HepG2 (cell line): ENCODE measurements around the gene EBP.

Source experiments
- AGO2 ChIP-seq: fragments of 200-400 bp; formaldehyde crosslinking; optimal IDR thresholded peaks from 2 replicates; pipeline ENCODE3; 2017; ENCODE audit warnings: mild to moderate bottlenecking, low read depth, low read length, moderate library complexity
- CTCF ChIP-seq: sonication (generic); formaldehyde crosslinking; IDR thresholded peaks from 2 replicates; pipeline ENCODE4 v1.5.0; 2020; ENCODE audit warnings: mild to moderate bottlenecking, missing genetic modification reagents, moderate library complexity
- HMGXB4 ChIP-seq, 2 experiments: sonication (generic) in 1 of 2; formaldehyde crosslinking in 1 of 2; IDR thresholded peaks; 2 replicates each; pipeline versions ENCODE4 v1.4.0 to v1.6.1; 2018 to 2020; ENCODE audit warnings: missing genetic modification reagents in 2 of 2, borderline replicate concordance in 1 of 2, low read depth in 1 of 2, mild to moderate bottlenecking in 1 of 2, missing biosample characterization in 1 of 2
- KAT7 ChIP-seq: IDR thresholded peaks from 2 replicates; pipeline ENCODE4 v1.6.1; 2018; ENCODE audit warnings: borderline replicate concordance, missing compliant biosample characterization
- KLF16 ChIP-seq, 2 experiments: sonication (generic) in 1 of 2; formaldehyde crosslinking in 1 of 2; IDR thresholded peaks; 2 replicates each; pipeline versions ENCODE4 v1.6.1 to v1.8.0; 2016 to 2023; ENCODE audit warnings: missing genetic modification reagents in 2 of 2, missing compliant biosample characterization in 1 of 2
- POLR2A ChIP-seq, 2 experiments: IDR thresholded peaks; 2 replicates each; pipeline ENCODE4 v1.6.1; 2011; ENCODE audit warnings: low read depth in 2 of 2, low read length in 2 of 2, mild to moderate bottlenecking in 1 of 2, moderate library complexity in 1 of 2; ENCODE audit not compliant: insufficient read depth in 1 of 2
- TARDBP ChIP-seq: sonication (generic); formaldehyde crosslinking; IDR thresholded peaks from 2 replicates; pipeline ENCODE4 v1.8.0; 2022; ENCODE audit warnings: mild to moderate bottlenecking, missing genetic modification reagents
- TF ChIP-seq, protein P1 (sequence below): IDR thresholded peaks from 2 replicates; pipeline ENCODE4 v1.6.1; 2016
- TF ChIP-seq, protein P2 (sequence below): sonication (generic); formaldehyde crosslinking; conservative IDR thresholded peaks from 2 replicates; pipeline ENCODE4 v1.8.0; 2022; ENCODE audit warnings: mild to moderate bottlenecking, moderate library complexity, missing genetic modification reagents
- TF ChIP-seq, protein P3 (sequence below): sonication (generic); formaldehyde crosslinking; IDR thresholded peaks from 2 replicates; pipeline ENCODE4 v1.9.0; 2021; ENCODE audit warnings: missing genetic modification reagents, mild to moderate bottlenecking, borderline replicate concordance

GRCh38 chrX:48474127-48474526 is 47.5 kb upstream of the EBP start:
- TF ChIP-seq KLF16 (CRISPR knock-in tag; IDR thresholded peaks at IDR 0.05) (no peak), CTCF (CRISPR knock-in tag) (peak; percentile 40), AGO2 (no peak), KAT7 (CRISPR knock-in tag) (no peak), HMGXB4 (CRISPR knock-in tag; IDR thresholded peaks at IDR 0.05; ENCODE audit: borderline replicate concordance in 1 of 2, low read depth in 1 of 2) (no peak), POLR2A (IDR thresholded peaks at IDR 0.05; ENCODE audit: insufficient read depth in 1 of 2, low read depth in 2 of 2, low read length in 2 of 2) (no peak), TARDBP (CRISPR knock-in tag) (no peak)
- TF ChIP-seq, protein P1, sequence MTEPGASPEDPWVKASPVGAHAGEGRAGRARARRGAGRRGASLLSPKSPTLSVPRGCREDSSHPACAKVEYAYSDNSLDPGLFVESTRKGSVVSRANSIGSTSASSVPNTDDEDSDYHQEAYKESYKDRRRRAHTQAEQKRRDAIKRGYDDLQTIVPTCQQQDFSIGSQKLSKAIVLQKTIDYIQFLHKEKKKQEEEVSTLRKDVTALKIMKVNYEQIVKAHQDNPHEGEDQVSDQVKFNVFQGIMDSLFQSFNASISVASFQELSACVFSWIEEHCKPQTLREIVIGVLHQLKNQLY: no peak
- TF ChIP-seq, protein P2, sequence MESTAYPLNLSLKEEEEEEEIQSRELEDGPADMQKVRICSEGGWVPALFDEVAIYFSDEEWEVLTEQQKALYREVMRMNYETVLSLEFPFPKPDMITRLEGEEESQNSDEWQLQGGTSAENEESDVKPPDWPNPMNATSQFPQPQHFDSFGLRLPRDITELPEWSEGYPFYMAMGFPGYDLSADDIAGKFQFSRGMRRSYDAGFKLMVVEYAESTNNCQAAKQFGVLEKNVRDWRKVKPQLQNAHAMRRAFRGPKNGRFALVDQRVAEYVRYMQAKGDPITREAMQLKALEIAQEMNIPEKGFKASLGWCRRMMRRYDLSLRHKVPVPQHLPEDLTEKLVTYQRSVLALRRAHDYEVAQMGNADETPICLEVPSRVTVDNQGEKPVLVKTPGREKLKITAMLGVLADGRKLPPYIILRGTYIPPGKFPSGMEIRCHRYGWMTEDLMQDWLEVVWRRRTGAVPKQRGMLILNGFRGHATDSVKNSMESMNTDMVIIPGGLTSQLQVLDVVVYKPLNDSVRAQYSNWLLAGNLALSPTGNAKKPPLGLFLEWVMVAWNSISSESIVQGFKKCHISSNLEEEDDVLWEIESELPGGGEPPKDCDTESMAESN (CRISPR knock-in tag): no peak
- TF ChIP-seq, protein P3, sequence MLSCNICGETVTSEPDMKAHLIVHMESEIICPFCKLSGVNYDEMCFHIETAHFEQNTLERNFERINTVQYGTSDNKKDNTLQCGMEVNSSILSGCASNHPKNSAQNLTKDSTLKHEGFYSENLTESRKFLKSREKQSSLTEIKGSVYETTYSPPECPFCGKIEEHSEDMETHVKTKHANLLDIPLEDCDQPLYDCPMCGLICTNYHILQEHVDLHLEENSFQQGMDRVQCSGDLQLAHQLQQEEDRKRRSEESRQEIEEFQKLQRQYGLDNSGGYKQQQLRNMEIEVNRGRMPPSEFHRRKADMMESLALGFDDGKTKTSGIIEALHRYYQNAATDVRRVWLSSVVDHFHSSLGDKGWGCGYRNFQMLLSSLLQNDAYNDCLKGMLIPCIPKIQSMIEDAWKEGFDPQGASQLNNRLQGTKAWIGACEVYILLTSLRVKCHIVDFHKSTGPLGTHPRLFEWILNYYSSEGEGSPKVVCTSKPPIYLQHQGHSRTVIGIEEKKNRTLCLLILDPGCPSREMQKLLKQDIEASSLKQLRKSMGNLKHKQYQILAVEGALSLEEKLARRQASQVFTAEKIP (CRISPR knock-in tag): no peak
